WTC11 (cell line): ENCODE results near the gene ITPR1. TPM values are rescaled to one million over a fixed set of nuclear protein-coding genes. Genes with fewer than 3 reads are reported as not detected.

Experiments
- ATAC-seq: fragments of 200-7000 bp; cut with Tn5 transposase; 2 replicates; pipeline ENCODE4 v1.10.0; 2021; ENCODE audit warnings: mild to moderate bottlenecking, moderate library complexity
- CTCF ChIA-PET: fragments of 300-600 bp; sonication (Branson Sonifier 250); formaldehyde crosslinking; loops from one replicate; lab custom pipeline; 2021; ENCODE audit warnings: antibody characterized with exemption; lab: Charles Lee
- POLR2A ChIA-PET: fragments of 350-600 bp; sonication (Branson Sonifier 250); formaldehyde crosslinking; loops from one replicate; lab custom pipeline; 2021; ENCODE audit warnings: antibody characterized with exemption; lab: Charles Lee
- DNase-seq: peaks from one replicate; pipeline ENCODE4 v3.0.0; 2021; ENCODE audit warnings: low spot score
- H3K27ac Mint-ChIP-seq: 2 replicates; pipeline ENCODE4 v1.8.0; 2021; ENCODE audit warnings: mixed read lengths
- H3K27me3 Mint-ChIP-seq: 2 replicates; pipeline ENCODE4 v1.8.0; 2021; ENCODE audit warnings: low read depth, mild to moderate bottlenecking, moderate library complexity, mixed read lengths
- H3K36me3 Mint-ChIP-seq: 2 replicates; pipeline ENCODE4 v1.8.0; 2021; ENCODE audit warnings: mixed read lengths
- H3K4me1 Mint-ChIP-seq: 2 replicates; pipeline ENCODE4 v1.8.0; 2022; ENCODE audit warnings: mixed read lengths
- H3K4me3 Mint-ChIP-seq: 2 replicates; pipeline ENCODE4 v1.8.0; 2021; ENCODE audit warnings: mild to moderate bottlenecking, moderate library complexity, mixed read lengths
- H3K9me3 Mint-ChIP-seq: 2 replicates; pipeline ENCODE4 v1.8.0; 2021; ENCODE audit warnings: mixed read lengths
- CREB1 ChIP-seq: sonication (generic); formaldehyde crosslinking; IDR thresholded peaks from 2 replicates; pipeline ENCODE4 v1.8.0; 2023; ENCODE audit warnings: mild to moderate bottlenecking, missing genetic modification reagents
- E2F4 ChIP-seq: sonication (generic); formaldehyde crosslinking; IDR thresholded peaks from 2 replicates; pipeline ENCODE4 v1.8.1; 2022; ENCODE audit warnings: low read depth, mild to moderate bottlenecking, moderate library complexity, missing genetic modification reagents, borderline replicate concordance
- E2F5 ChIP-seq: sonication (generic); formaldehyde crosslinking; IDR thresholded peaks from 2 replicates; pipeline ENCODE4 v1.8.1; 2022; ENCODE audit warnings: mild to moderate bottlenecking, moderate library complexity, missing genetic modification reagents
- ELF4 ChIP-seq: sonication (generic); formaldehyde crosslinking; IDR thresholded peaks from 2 replicates; pipeline ENCODE4 v1.8.1; 2022; ENCODE audit warnings: low read depth, mild to moderate bottlenecking, moderate library complexity, missing genetic modification reagents
- EMX1 ChIP-seq: fragments of 250-450 bp; sonication (Bioruptor Pico); IDR thresholded peaks from 2 replicates; pipeline ENCODE4 v1.8.0; 2021; ENCODE audit warnings: mild to moderate bottlenecking
- MXD4 ChIP-seq: fragments of 250-450 bp; sonication (Bioruptor Pico); IDR thresholded peaks from 2 replicates; pipeline ENCODE4 v1.8.0; 2021; ENCODE audit warnings: mild to moderate bottlenecking, moderate library complexity, borderline replicate concordance
- NFYB ChIP-seq: sonication (generic); formaldehyde crosslinking; conservative IDR thresholded peaks from 2 replicates; pipeline ENCODE4 v1.8.0; 2022; ENCODE audit warnings: low read depth, missing genetic modification reagents
- NR2C2 ChIP-seq: sonication (generic); formaldehyde crosslinking; IDR thresholded peaks from 2 replicates; pipeline ENCODE4 v1.8.0; 2022; ENCODE audit warnings: mild to moderate bottlenecking, missing genetic modification reagents
- RELA ChIP-seq: sonication (generic); formaldehyde crosslinking; IDR thresholded peaks from 2 replicates; pipeline ENCODE4 v1.8.1; 2022; ENCODE audit warnings: missing genetic modification reagents, mild to moderate bottlenecking, borderline replicate concordance
- SP1 ChIP-seq: sonication (generic); formaldehyde crosslinking; conservative IDR thresholded peaks from 2 replicates; pipeline ENCODE4 v1.8.1; 2022; ENCODE audit warnings: missing genetic modification reagents
- ZNF317 ChIP-seq: sonication (generic); formaldehyde crosslinking; IDR thresholded peaks from 2 replicates; pipeline ENCODE4 v1.8.1; 2023; ENCODE audit warnings: low read depth, mild to moderate bottlenecking, moderate library complexity, missing genetic modification reagents, borderline replicate concordance
- ZNF425 ChIP-seq: fragments of 250-450 bp; sonication (Bioruptor Pico); conservative IDR thresholded peaks from 2 replicates; pipeline ENCODE4 v1.9.0; 2021; ENCODE audit warnings: mild to moderate bottlenecking
- total RNA-seq: library from RNA; stranded (reverse); gene quantifications from 3 replicates; pipeline ENCODE4 v1.2.3, GENCODE V29; 2021
- TF ChIP-seq, protein P1 (sequence below): fragments of 250-450 bp; sonication (Bioruptor Pico); IDR thresholded peaks from 2 replicates; pipeline ENCODE4 v1.9.0; 2021; ENCODE audit warnings: mild to moderate bottlenecking, borderline replicate concordance
- TF ChIP-seq, protein P2 (sequence below): sonication (generic); formaldehyde crosslinking; IDR thresholded peaks from 2 replicates; pipeline ENCODE4 v1.8.1; 2023; ENCODE audit warnings: mild to moderate bottlenecking, missing genetic modification reagents
- TF ChIP-seq, protein P3 (sequence below): sonication (generic); formaldehyde crosslinking; conservative IDR thresholded peaks from 2 replicates; pipeline ENCODE4 v1.8.1; 2022; ENCODE audit warnings: mild to moderate bottlenecking, missing genetic modification reagents
- TF ChIP-seq, protein P4 (sequence below): fragments of 250-450 bp; sonication (Bioruptor Pico); IDR thresholded peaks from 2 replicates; pipeline ENCODE4 v1.9.0; 2021; ENCODE audit warnings: mild to moderate bottlenecking
- TF ChIP-seq, protein P5 (sequence below): sonication (generic); formaldehyde crosslinking; IDR thresholded peaks from 2 replicates; pipeline ENCODE4 v1.8.0; 2022; ENCODE audit warnings: mild to moderate bottlenecking, missing genetic modification reagents
- TF ChIP-seq, protein P6 (sequence below): sonication (generic); formaldehyde crosslinking; IDR thresholded peaks from 2 replicates; pipeline ENCODE4 v1.8.1; 2023; ENCODE audit warnings: mild to moderate bottlenecking, missing genetic modification reagents, moderate library complexity
- TF ChIP-seq, protein P7 (sequence below): sonication (generic); formaldehyde crosslinking; IDR thresholded peaks from 2 replicates; pipeline ENCODE4 v1.8.0; 2022; ENCODE audit warnings: mild to moderate bottlenecking, missing genetic modification reagents

Gene ITPR1
- total RNA-seq, 1 experiment from 2014 or later = 11.8 TPM

DNA sequence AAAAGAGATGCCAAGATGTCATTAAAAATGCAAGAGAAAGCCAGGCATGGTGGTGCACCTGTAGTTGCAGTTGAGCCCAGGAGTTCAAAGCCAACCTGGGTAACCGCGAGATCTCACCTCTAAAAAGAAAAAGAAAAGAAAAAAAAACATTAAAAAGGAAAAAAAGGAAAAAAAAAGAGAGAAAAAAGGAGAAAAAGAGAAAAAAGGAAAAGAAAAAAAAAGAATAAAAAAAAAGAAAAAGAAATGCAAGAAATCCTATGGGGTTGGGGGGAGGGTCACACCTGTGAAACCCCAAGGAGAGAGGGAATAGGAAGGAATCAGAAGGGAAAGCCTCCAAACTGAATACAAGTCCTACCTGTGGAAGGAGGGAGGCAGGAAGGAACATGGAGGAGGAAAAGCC lies 20.8 kb upstream of the ITPR1 start:
- H3K27me3 Mint-ChIP-seq = peaks cover 15% of the 10 kb centered on the region
- H3K9me3 Mint-ChIP-seq = peaks cover 3% of the 10 kb centered on the region
- peaks cover 8% of the 10 kb centered on the region for H3K4me1 Mint-ChIP-seq
- ChIA-PET POLR2A (no interaction called here), CTCF (interaction anchor here (1.4 kb wide), 1 partner anchor 122 kb away, joined by 5 read pairs; no protein-coding TSS in a partner anchor)
- DNase-seq (no peak), ATAC-seq (no peak)
- no peak for TF ChIP-seq ZNF317
- no peak overlapping the region for H3K27ac Mint-ChIP-seq
- no peaks in the 10 kb centered on the region for H3K36me3 Mint-ChIP-seq
- no peak overlapping the region for H3K4me3 Mint-ChIP-seq

GRCh38 chr3:4472766-4473165 lies 20.4 kb upstream of the ITPR1 start:
- peaks cover 4% of the 10 kb centered on the region for H3K4me1 Mint-ChIP-seq
- H3K9me3 Mint-ChIP-seq = no peaks in the 10 kb centered on the region
- CTCF ChIA-PET = interaction anchor here (1.4 kb wide), 1 partner anchor 122 kb away, joined by 5 read pairs; no protein-coding TSS in a partner anchor
- no peak overlapping the region for H3K4me3 Mint-ChIP-seq
- DNase-seq (no peak), ATAC-seq (no peak)
- POLR2A ChIA-PET = no interaction called here
- H3K36me3 Mint-ChIP-seq = no peaks in the 10 kb centered on the region
- H3K27me3 Mint-ChIP-seq = peaks cover 15% of the 10 kb centered on the region
- no peak overlapping the region for H3K27ac Mint-ChIP-seq
- TF ChIP-seq ZNF317 (no peak), E2F5 (no peak), SP1 (CRISPR knock-in tag) (no peak), ZNF425 (no peak), MXD4 (CRISPR knock-in tag) (no peak), CREB1 (no peak), RELA (no peak), EMX1 (CRISPR knock-in tag) (no peak), NFYB (CRISPR knock-in tag) (no peak), E2F4 (no peak), NR2C2 (CRISPR knock-in tag) (no peak), ELF4 (CRISPR knock-in tag) (no peak)
- TF ChIP-seq, protein P1, sequence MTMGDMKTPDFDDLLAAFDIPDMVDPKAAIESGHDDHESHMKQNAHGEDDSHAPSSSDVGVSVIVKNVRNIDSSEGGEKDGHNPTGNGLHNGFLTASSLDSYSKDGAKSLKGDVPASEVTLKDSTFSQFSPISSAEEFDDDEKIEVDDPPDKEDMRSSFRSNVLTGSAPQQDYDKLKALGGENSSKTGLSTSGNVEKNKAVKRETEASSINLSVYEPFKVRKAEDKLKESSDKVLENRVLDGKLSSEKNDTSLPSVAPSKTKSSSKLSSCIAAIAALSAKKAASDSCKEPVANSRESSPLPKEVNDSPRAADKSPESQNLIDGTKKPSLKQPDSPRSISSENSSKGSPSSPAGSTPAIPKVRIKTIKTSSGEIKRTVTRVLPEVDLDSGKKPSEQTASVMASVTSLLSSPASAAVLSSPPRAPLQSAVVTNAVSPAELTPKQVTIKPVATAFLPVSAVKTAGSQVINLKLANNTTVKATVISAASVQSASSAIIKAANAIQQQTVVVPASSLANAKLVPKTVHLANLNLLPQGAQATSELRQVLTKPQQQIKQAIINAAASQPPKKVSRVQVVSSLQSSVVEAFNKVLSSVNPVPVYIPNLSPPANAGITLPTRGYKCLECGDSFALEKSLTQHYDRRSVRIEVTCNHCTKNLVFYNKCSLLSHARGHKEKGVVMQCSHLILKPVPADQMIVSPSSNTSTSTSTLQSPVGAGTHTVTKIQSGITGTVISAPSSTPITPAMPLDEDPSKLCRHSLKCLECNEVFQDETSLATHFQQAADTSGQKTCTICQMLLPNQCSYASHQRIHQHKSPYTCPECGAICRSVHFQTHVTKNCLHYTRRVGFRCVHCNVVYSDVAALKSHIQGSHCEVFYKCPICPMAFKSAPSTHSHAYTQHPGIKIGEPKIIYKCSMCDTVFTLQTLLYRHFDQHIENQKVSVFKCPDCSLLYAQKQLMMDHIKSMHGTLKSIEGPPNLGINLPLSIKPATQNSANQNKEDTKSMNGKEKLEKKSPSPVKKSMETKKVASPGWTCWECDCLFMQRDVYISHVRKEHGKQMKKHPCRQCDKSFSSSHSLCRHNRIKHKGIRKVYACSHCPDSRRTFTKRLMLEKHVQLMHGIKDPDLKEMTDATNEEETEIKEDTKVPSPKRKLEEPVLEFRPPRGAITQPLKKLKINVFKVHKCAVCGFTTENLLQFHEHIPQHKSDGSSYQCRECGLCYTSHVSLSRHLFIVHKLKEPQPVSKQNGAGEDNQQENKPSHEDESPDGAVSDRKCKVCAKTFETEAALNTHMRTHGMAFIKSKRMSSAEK (CRISPR knock-in tag) = no peak
- TF ChIP-seq, protein P2, sequence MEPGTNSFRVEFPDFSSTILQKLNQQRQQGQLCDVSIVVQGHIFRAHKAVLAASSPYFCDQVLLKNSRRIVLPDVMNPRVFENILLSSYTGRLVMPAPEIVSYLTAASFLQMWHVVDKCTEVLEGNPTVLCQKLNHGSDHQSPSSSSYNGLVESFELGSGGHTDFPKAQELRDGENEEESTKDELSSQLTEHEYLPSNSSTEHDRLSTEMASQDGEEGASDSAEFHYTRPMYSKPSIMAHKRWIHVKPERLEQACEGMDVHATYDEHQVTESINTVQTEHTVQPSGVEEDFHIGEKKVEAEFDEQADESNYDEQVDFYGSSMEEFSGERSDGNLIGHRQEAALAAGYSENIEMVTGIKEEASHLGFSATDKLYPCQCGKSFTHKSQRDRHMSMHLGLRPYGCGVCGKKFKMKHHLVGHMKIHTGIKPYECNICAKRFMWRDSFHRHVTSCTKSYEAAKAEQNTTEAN (CRISPR knock-in tag) = no peak
- TF ChIP-seq, protein P3, sequence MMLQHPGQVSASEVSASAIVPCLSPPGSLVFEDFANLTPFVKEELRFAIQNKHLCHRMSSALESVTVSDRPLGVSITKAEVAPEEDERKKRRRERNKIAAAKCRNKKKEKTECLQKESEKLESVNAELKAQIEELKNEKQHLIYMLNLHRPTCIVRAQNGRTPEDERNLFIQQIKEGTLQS (CRISPR knock-in tag) = no peak
- TF ChIP-seq, protein P4, sequence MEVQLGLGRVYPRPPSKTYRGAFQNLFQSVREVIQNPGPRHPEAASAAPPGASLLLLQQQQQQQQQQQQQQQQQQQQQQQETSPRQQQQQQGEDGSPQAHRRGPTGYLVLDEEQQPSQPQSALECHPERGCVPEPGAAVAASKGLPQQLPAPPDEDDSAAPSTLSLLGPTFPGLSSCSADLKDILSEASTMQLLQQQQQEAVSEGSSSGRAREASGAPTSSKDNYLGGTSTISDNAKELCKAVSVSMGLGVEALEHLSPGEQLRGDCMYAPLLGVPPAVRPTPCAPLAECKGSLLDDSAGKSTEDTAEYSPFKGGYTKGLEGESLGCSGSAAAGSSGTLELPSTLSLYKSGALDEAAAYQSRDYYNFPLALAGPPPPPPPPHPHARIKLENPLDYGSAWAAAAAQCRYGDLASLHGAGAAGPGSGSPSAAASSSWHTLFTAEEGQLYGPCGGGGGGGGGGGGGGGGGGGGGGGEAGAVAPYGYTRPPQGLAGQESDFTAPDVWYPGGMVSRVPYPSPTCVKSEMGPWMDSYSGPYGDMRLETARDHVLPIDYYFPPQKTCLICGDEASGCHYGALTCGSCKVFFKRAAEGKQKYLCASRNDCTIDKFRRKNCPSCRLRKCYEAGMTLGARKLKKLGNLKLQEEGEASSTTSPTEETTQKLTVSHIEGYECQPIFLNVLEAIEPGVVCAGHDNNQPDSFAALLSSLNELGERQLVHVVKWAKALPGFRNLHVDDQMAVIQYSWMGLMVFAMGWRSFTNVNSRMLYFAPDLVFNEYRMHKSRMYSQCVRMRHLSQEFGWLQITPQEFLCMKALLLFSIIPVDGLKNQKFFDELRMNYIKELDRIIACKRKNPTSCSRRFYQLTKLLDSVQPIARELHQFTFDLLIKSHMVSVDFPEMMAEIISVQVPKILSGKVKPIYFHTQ (CRISPR knock-in tag) = no peak
- TF ChIP-seq, protein P5, sequence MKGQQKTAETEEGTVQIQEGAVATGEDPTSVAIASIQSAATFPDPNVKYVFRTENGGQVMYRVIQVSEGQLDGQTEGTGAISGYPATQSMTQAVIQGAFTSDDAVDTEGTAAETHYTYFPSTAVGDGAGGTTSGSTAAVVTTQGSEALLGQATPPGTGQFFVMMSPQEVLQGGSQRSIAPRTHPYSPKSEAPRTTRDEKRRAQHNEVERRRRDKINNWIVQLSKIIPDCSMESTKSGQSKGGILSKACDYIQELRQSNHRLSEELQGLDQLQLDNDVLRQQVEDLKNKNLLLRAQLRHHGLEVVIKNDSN (CRISPR knock-in tag) = no peak
- TF ChIP-seq, protein P6, sequence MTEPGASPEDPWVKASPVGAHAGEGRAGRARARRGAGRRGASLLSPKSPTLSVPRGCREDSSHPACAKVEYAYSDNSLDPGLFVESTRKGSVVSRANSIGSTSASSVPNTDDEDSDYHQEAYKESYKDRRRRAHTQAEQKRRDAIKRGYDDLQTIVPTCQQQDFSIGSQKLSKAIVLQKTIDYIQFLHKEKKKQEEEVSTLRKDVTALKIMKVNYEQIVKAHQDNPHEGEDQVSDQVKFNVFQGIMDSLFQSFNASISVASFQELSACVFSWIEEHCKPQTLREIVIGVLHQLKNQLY (CRISPR knock-in tag) = no peak
- TF ChIP-seq, protein P7, sequence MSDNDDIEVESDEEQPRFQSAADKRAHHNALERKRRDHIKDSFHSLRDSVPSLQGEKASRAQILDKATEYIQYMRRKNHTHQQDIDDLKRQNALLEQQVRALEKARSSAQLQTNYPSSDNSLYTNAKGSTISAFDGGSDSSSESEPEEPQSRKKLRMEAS (CRISPR knock-in tag) = no peak
- TF ChIP-seq, all 79 proteins: peak for 0
